K562 (cell line): ENCODE measurements around the gene FEN1. TPM values are rescaled to one million over a fixed set of nuclear protein-coding genes. Genes with fewer than 3 reads are reported as not detected.

ENCODE experiments used
- CBFA2T3 ChIP-seq: fragments of 450-650 bp; IDR thresholded peaks from 2 replicates; pipeline ENCODE4 v1.6.1; 2017
- CBFB ChIP-seq: sonication (generic); formaldehyde crosslinking; IDR thresholded peaks from 2 replicates; pipeline ENCODE4 v1.4.0; 2020; ENCODE audit warnings: mild to moderate bottlenecking, missing genetic modification reagents
- CBX3 ChIP-seq, 2 experiments: IDR thresholded peaks; 1 replicate in 1 of 2; 2 replicates in 1 of 2; pipeline ENCODE4 v1.6.1; 2012; ENCODE audit warnings: inconsistent platforms in 2 of 2, low read length in 2 of 2, borderline replicate concordance in 1 of 2, control low read depth in 1 of 2
- CUX1 ChIP-seq: fragments of 200-800 bp; sonication (Bioruptor generic); IDR thresholded peaks from 2 replicates; pipeline ENCODE4 v1.6.1; 2016; ENCODE audit warnings: missing genetic modification characterization, missing compliant biosample characterization
- DACH1 ChIP-seq: fragments of 450-650 bp; IDR thresholded peaks from 2 replicates; pipeline ENCODE4 v1.6.1; 2018; ENCODE audit not compliant: partially characterized antibody
- ELF1 ChIP-seq: fragments of 200-800 bp; sonication (Bioruptor generic); IDR thresholded peaks from 2 replicates; pipeline ENCODE4 v1.6.1; 2016; ENCODE audit warnings: missing genetic modification characterization, missing compliant biosample characterization
- GTF2B ChIP-seq: IDR thresholded peaks from 2 replicates; pipeline ENCODE4 v1.6.1; 2011; ENCODE audit not compliant: insufficient read length; ENCODE audit errors: extremely low read depth
- GTF2F1 ChIP-seq: IDR thresholded peaks from 2 replicates; pipeline ENCODE4 v1.6.1; 2011; ENCODE audit warnings: low read depth, low read length, improper control_type of control experiment
- MAZ ChIP-seq, 2 experiments: fragments of 450-650 bp in 1 of 2; sonication (generic) in 1 of 2; formaldehyde crosslinking; IDR thresholded peaks in 1 of 2; conservative IDR thresholded peaks in 1 of 2; 2 replicates each; pipeline versions ENCODE4 v1.4.0 to v1.5.0; 2020; ENCODE audit warnings: mild to moderate bottlenecking in 1 of 2, missing genetic modification reagents in 1 of 2
- POLR2G ChIP-seq: fragments of 200-400 bp; formaldehyde crosslinking; IDR thresholded peaks from 2 replicates; pipeline ENCODE4 v1.6.1; 2017; ENCODE audit warnings: low read depth, mild to moderate bottlenecking, antibody characterized with exemption, low read length, moderate library complexity
- RB1 ChIP-seq: fragments of 450-650 bp; IDR thresholded peaks from 2 replicates; pipeline ENCODE4 v1.6.1; 2017; ENCODE audit warnings: low read depth, mild to moderate bottlenecking
- SOX6 ChIP-seq: fragments of 450-650 bp; IDR thresholded peaks from 2 replicates; pipeline ENCODE4 v1.6.1; 2014; ENCODE audit warnings: mild to moderate bottlenecking
- STAT5A ChIP-seq: IDR thresholded peaks from 2 replicates; pipeline ENCODE4 v1.6.1; 2012; ENCODE audit warnings: low read length, inconsistent platforms, borderline replicate concordance
- TAF7 ChIP-seq: fragments of 450-650 bp; IDR thresholded peaks from 2 replicates; pipeline ENCODE4 v1.6.1; 2016; ENCODE audit warnings: missing genetic modification characterization, missing compliant biosample characterization
- TRIM28 ChIP-seq: fragments of 450-650 bp; IDR thresholded peaks from 2 replicates; pipeline ENCODE4 v1.6.1; 2017
- ZNF707 ChIP-seq: fragments of 250-450 bp; sonication (Bioruptor Pico); conservative IDR thresholded peaks from 2 replicates; pipeline ENCODE4 v1.8.0; 2022; ENCODE audit warnings: inconsistent platforms, mild to moderate bottlenecking, moderate library complexity
- ZNF76 ChIP-seq: fragments of 250-450 bp; sonication (Bioruptor Pico); IDR thresholded peaks from 2 replicates; pipeline ENCODE4 v1.4.0; 2020; ENCODE audit warnings: mild to moderate bottlenecking, moderate library complexity, borderline replicate concordance
- polyA plus RNA-seq, 8 experiments: library from polyadenylated mRNA; depleted of rRNA in 4 of 8; stranded (reverse) in 5 of 8; unstranded in 3 of 8; fragments of >200 nt; fragmentation: Nextera tagmentation in 2 of 8; fragmentation: Illumina TruSeq in 1 of 8; extraction: Ambion mirVana in 2 of 8; extraction: Trizol in 1 of 8; gene quantifications; 2 replicates each; pipeline versions ENCODE4 v1.2.1 to v1.2.3, GENCODE V29; 2011 to 2014; ENCODE audit warnings: inconsistent platforms in 1 of 8, missing spikeins in 1 of 8
- total RNA-seq, 7 experiments: library from RNA; depleted of rRNA in 6 of 7; stranded (reverse); fragments of >200 nt in 6 of 7; fragmentation: Illumina TruSeq in 2 of 7; extraction: Trizol in 2 of 7; gene quantifications; 2 replicates each; pipeline versions ENCODE4 v1.2.1 to v1.2.3, GENCODE V29; 2011 to 2021; ENCODE audit warnings: low replicate concordance in 1 of 7
- TF ChIP-seq, protein P1 (sequence below): sonication (generic); formaldehyde crosslinking; IDR thresholded peaks from 2 replicates; pipeline ENCODE4 v1.8.1; 2022; ENCODE audit warnings: missing genetic modification reagents
- TF ChIP-seq, protein P2 (sequence below): fragments of 250-450 bp; sonication (Bioruptor Pico); IDR thresholded peaks from 2 replicates; pipeline ENCODE4 v1.8.0; 2022; ENCODE audit warnings: inconsistent platforms, mild to moderate bottlenecking, moderate library complexity, borderline replicate concordance

The FEN1 gene
- total and polyA plus RNA-seq, 9 of the 15 experiments (the other 6 are each of a cell fraction or from before 2014, with no cell fraction given) = 58.1 to 156 (median 137) TPM

GRCh38 chr11:61834278-61835048, 41.8 kb downstream of the FEN1 start (continued):
- peak; percentile 82 for TF ChIP-seq POLR2G
- TF ChIP-seq CBFB (CRISPR knock-in tag) = no peak
- TF ChIP-seq ZNF76 (CRISPR knock-in tag) = peak; percentile 86; the same call in 1 of the 2 replicates
- peak in 1 of 2 experiments; percentile 60; a peak in 1 of 3 replicates for TF ChIP-seq CBX3 (IDR thresholded peaks at IDR 0.05; ENCODE audit: borderline replicate concordance in 1 of 2, low read length in 2 of 2)
- TF ChIP-seq, protein P1, sequence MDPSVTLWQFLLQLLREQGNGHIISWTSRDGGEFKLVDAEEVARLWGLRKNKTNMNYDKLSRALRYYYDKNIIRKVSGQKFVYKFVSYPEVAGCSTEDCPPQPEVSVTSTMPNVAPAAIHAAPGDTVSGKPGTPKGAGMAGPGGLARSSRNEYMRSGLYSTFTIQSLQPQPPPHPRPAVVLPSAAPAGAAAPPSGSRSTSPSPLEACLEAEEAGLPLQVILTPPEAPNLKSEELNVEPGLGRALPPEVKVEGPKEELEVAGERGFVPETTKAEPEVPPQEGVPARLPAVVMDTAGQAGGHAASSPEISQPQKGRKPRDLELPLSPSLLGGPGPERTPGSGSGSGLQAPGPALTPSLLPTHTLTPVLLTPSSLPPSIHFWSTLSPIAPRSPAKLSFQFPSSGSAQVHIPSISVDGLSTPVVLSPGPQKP (CRISPR knock-in tag) = no peak
- peak; percentile 72; the same call in 1 of the 2 replicates for TF ChIP-seq GTF2F1
- 0 out of 2 replicates have a peak, but pooled peaks have one; percentile 43 for TF ChIP-seq TRIM28
- TF ChIP-seq, protein P2, sequence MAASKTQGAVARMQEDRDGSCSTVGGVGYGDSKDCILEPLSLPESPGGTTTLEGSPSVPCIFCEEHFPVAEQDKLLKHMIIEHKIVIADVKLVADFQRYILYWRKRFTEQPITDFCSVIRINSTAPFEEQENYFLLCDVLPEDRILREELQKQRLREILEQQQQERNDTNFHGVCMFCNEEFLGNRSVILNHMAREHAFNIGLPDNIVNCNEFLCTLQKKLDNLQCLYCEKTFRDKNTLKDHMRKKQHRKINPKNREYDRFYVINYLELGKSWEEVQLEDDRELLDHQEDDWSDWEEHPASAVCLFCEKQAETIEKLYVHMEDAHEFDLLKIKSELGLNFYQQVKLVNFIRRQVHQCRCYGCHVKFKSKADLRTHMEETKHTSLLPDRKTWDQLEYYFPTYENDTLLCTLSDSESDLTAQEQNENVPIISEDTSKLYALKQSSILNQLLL (CRISPR knock-in tag) = no peak
- TF ChIP-seq DACH1 = no peak
- TF ChIP-seq STAT5A = peak; percentile 63; the same call in 1 of the 2 replicates
- no peak for TF ChIP-seq ZNF707 (CRISPR knock-in tag)
- no peak; the same call in 1 of the 2 replicates for TF ChIP-seq SOX6
- TF ChIP-seq CBFA2T3 = peak; percentile 89
- peak; percentile 88 for TF ChIP-seq ELF1 (tag)
- TF ChIP-seq MAZ (CRISPR knock-in tag; conservative IDR thresholded peaks at IDR 0.05 in 1 of 2, IDR thresholded peaks at IDR 0.05 in 1 of 2) = peak; percentile 54 to 75; a peak in 3 of 4 replicates
- no peak for TF ChIP-seq RB1
- TF ChIP-seq GTF2B = peak; percentile 54
- TF ChIP-seq CUX1 (CRISPR knock-in tag) = peak; percentile 93
- no peak for TF ChIP-seq TAF7 (tag)
